HCEC 1CT (cell line): ENCODE results near the gene NRP2.
A peak's percentile ranks its signal among the peaks of the same experiment; 100 is the strongest.

Experiments
- DNase-seq: peaks from one replicate; pipeline ENCODE4 v3.0.0-alpha.2; 2017

Gene NRP2

GRCh38 chr2:205734436-205735037, 52.2 kb downstream of the NRP2 start:
- DNase-seq = peak; percentile 87

GRCh38 chr2:205738117-205738968, 56.0 kb downstream of the NRP2 start:
- DNase-seq = no peak

GRCh38 chr2:205739620-205740019, 57.3 kb downstream of the NRP2 start:
- DNase-seq = no peak

- DNase-seq = no peak
These were observed 58.1 kb downstream of the NRP2 start for GRCh38 chr2:205740381-205740780.

- no peak for DNase-seq
These were observed 59.1 kb downstream of the NRP2 start for GRCh38 chr2:205741256-205741978.

GRCh38 chr2:205743137-205743536, 60.8 kb downstream of the NRP2 start:
- DNase-seq = no peak

- DNase-seq = no peak
These were observed 61.8 kb downstream of the NRP2 start for GRCh38 chr2:205744074-205744591.

GRCh38 chr2:205745661-205746419, 63.5 kb downstream of the NRP2 start:
- no peak for DNase-seq

- no peak for DNase-seq
These were observed 64.1 kb downstream of the NRP2 start for GRCh38 chr2:205746420-205746785.

- no peak for DNase-seq
These were observed 65.6 kb downstream of the NRP2 start for GRCh38 chr2:205747829-205748386.

- DNase-seq = peak; percentile 48
These were observed 66.3 kb downstream of the NRP2 start for GRCh38 chr2:205748639-205749038.

GRCh38 chr2:205749078-205749477, 66.8 kb downstream of the NRP2 start:
- no peak for DNase-seq

- no peak for DNase-seq
These were observed 68.5 kb downstream of the NRP2 start for GRCh38 chr2:205750797-205751196.

GRCh38 chr2:205751569-205752031, 69.3 kb downstream of the NRP2 start:
- no peak for DNase-seq

GRCh38 chr2:205752296-205752820, 70.1 kb downstream of the NRP2 start:
- no peak for DNase-seq

GRCh38 chr2:205752924-205753323, 70.6 kb downstream of the NRP2 start:
- no peak for DNase-seq

GRCh38 chr2:205754285-205754923, 72.1 kb downstream of the NRP2 start:
- DNase-seq = no peak

- DNase-seq = peak; percentile 71
These were observed 72.6 kb downstream of the NRP2 start for GRCh38 chr2:205754924-205755321.

- DNase-seq = no peak
These were observed 73.6 kb downstream of the NRP2 start for GRCh38 chr2:205755923-205756322.

- DNase-seq = no peak
These were observed 75.0 kb downstream of the NRP2 start for GRCh38 chr2:205757271-205757670.

- DNase-seq = peak; percentile 62
These were observed 75.8 kb downstream of the NRP2 start for GRCh38 chr2:205758051-205758450.

- DNase-seq = no peak
These were observed 76.2 kb downstream of the NRP2 start for GRCh38 chr2:205758500-205758899.
